ENCODE results near the gene OR10H3.

- no peak for TF ChIP-seq CTCF (IDR thresholded peaks at IDR 0.05 in 8 of 11, conservative IDR thresholded peaks at IDR 0.05 in 3 of 11)
- no peak for TF ChIP-seq POLR2A (IDR thresholded peaks at IDR 0.05)
Observed at GRCh38 chr19:15715642-15716041, 22.1 kb upstream of the OR10H3 start.

Measured in spleen (tissue), 7 donors.